ENCODE data around the gene SDS.
A peak's percentile ranks its signal among the peaks of the same experiment; 100 is the strongest.
"Not testable (repeated sequence)": the region's sequence is repeated elsewhere in the genome, so short reads cannot be mapped to it uniquely, and the experiment has no call there.

Gene SDS

GRCh38 chr12:113378291-113378690 is 25.4 kb downstream of the SDS start:
- no peak for DNase-seq (ENCODE audit: low read depth)

GRCh38 chr12:113374823-113375428 is 28.8 kb downstream of the SDS start:
- no peak for DNase-seq (ENCODE audit: low read depth)

GRCh38 chr12:113373969-113374368 is 29.7 kb downstream of the SDS start:
- DNase-seq (ENCODE audit: low read depth): no peak

GRCh38 chr12:113373440-113373839 is 30.2 kb downstream of the SDS start:
- no peak for DNase-seq (ENCODE audit: low read depth)

- no peak for DNase-seq (ENCODE audit: low read depth)
Measured at GRCh38 chr12:113372371-113372770, 31.3 kb downstream of the SDS start.

GRCh38 chr12:113371808-113372207 is 31.9 kb downstream of the SDS start:
- DNase-seq (ENCODE audit: low read depth): no peak

GRCh38 chr12:113370923-113371682 is 32.6 kb downstream of the SDS start:
- no peak for DNase-seq (ENCODE audit: low read depth)

GRCh38 chr12:113369391-113369985 is 34.2 kb downstream of the SDS start:
- no peak for DNase-seq (ENCODE audit: low read depth)

GRCh38 chr12:113368331-113368730 is 35.4 kb downstream of the SDS start:
- no peak for DNase-seq (ENCODE audit: low read depth)

GRCh38 chr12:113366827-113367226 is 36.9 kb downstream of the SDS start:
- no peak for DNase-seq (ENCODE audit: low read depth)

GRCh38 chr12:113365639-113366395 is 37.9 kb downstream of the SDS start:
- DNase-seq (ENCODE audit: low read depth): no peak

GRCh38 chr12:113364698-113365097 is 39.0 kb downstream of the SDS start:
- DNase-seq (ENCODE audit: low read depth): no peak

GRCh38 chr12:113361574-113362370 is 41.9 kb downstream of the SDS start:
- DNase-seq (ENCODE audit: low read depth): no peak

- no peak for DNase-seq (ENCODE audit: low read depth)
Measured at GRCh38 chr12:113359939-113360748, 43.5 kb downstream of the SDS start.

GRCh38 chr12:113359133-113359938 is 44.4 kb downstream of the SDS start:
- DNase-seq (ENCODE audit: low read depth): no peak

- DNase-seq (ENCODE audit: low read depth): peak; percentile 97
Measured at GRCh38 chr12:113358381-113359132, 45.1 kb downstream of the SDS start, which contains the start of gene PLBD2. Gene PLBD2, plus strand, starts transcription at chr12:113358587. Its CDS starts 14 bp downstream, at chr12:113358601.

- DNase-seq (ENCODE audit: low read depth): not testable (repeated sequence)
Measured at GRCh38 chr12:113354192-113354591, 49.5 kb downstream of the SDS start.

- DNase-seq (ENCODE audit: low read depth): no peak
Measured at GRCh38 chr12:113351089-113351488, 52.6 kb downstream of the SDS start.

All from T follicular helper cell (primary cell).